Measurements from ENCODE around the gene CCDC78. TPM values are rescaled to one million over a fixed set of nuclear protein-coding genes. Genes with fewer than 3 reads are reported as not detected.

CCDC78 gene
- total RNA-seq, 1 experiment from 2014 or later = 20.2 TPM

DNA sequence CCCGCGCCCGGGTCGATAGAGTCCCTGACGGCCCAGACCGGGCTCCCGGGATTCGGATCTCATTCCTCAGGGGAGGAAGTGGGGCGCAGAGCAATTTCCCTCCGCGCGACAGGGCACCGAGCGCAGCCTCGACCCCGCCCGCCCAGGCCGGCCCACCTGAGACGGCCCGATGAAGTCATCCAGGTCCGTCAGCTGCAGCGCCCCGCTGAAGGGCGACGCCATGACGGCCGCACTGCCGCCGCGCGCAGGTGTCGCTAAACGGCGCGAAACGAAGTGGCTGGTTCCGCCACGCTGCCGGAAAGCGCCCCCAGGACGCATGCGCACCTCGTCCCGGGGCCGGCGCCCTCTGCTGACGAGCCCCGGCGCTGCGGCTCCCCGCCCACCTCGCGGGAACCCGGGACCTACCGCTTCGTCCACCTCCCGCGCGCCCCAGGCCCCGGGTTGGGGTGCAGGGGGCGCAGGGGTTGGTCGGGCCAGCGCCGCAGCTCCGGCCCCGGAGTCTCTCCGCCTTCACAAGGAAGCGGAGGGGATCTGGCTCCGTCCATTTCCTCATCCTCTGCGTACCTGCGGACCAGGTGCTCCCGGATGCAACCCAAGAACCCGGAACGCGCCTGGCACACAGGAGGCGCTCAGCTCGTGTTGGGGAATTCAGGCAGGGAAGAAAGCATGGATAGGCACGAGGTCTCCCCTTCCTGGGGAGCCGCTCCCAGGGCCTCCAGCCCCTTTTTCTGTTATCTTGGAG lies 14.7 kb upstream of the CCDC78 start, which contains the start of gene CIAO3 (continued):
- TF ChIP-seq, protein P1, sequence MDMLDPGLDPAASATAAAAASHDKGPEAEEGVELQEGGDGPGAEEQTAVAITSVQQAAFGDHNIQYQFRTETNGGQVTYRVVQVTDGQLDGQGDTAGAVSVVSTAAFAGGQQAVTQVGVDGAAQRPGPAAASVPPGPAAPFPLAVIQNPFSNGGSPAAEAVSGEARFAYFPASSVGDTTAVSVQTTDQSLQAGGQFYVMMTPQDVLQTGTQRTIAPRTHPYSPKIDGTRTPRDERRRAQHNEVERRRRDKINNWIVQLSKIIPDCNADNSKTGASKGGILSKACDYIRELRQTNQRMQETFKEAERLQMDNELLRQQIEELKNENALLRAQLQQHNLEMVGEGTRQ (CRISPR knock-in tag; IDR thresholded peaks at IDR 0.05) = peak; percentile 67
- TF ChIP-seq ATF6 (CRISPR knock-in tag; IDR thresholded peaks at IDR 0.05) (no peak), NR3C1 (CRISPR knock-in tag; conservative IDR thresholded peaks at IDR 0.05; ENCODE audit: low read depth) (no peak), SP1 (CRISPR knock-in tag; conservative IDR thresholded peaks at IDR 0.05) (peak; percentile 98), PRRX2 (CRISPR knock-in tag; IDR thresholded peaks at IDR 0.05) (no peak), CREB1 (CRISPR knock-in tag; IDR thresholded peaks at IDR 0.05) (0 out of 2 replicates have a peak, but pooled peaks have one; percentile 46), FOXK1 (CRISPR knock-in tag; IDR thresholded peaks at IDR 0.05) (peak; percentile 92), USF1 (CRISPR knock-in tag; IDR thresholded peaks at IDR 0.05) (0 out of 2 replicates have a peak, but pooled peaks have one; percentile 26), CBFB (CRISPR knock-in tag; IDR thresholded peaks at IDR 0.05; ENCODE audit: low read depth) (no peak), GRHL2 (CRISPR knock-in tag; IDR thresholded peaks at IDR 0.05; ENCODE audit: insufficient replicate concordance, severe bottlenecking) (no peak), GABPB1 (CRISPR knock-in tag; IDR thresholded peaks at IDR 0.05) (peak; percentile 79), NFYB (CRISPR knock-in tag; conservative IDR thresholded peaks at IDR 0.05; ENCODE audit: low read depth) (no peak), ZNF423 (CRISPR knock-in tag; IDR thresholded peaks at IDR 0.05) (peak; percentile 82), TCF7 (CRISPR knock-in tag; IDR thresholded peaks at IDR 0.05; ENCODE audit: low read depth) (no peak), ZNF219 (CRISPR knock-in tag; IDR thresholded peaks at IDR 0.05; ENCODE audit: borderline replicate concordance) (no peak)
- TF ChIP-seq, protein P2, sequence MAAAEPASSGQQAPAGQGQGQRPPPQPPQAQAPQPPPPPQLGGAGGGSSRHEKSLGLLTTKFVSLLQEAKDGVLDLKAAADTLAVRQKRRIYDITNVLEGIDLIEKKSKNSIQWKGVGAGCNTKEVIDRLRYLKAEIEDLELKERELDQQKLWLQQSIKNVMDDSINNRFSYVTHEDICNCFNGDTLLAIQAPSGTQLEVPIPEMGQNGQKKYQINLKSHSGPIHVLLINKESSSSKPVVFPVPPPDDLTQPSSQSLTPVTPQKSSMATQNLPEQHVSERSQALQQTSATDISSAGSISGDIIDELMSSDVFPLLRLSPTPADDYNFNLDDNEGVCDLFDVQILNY (CRISPR knock-in tag; IDR thresholded peaks at IDR 0.05) = peak; percentile 97
- TF ChIP-seq, protein P3, sequence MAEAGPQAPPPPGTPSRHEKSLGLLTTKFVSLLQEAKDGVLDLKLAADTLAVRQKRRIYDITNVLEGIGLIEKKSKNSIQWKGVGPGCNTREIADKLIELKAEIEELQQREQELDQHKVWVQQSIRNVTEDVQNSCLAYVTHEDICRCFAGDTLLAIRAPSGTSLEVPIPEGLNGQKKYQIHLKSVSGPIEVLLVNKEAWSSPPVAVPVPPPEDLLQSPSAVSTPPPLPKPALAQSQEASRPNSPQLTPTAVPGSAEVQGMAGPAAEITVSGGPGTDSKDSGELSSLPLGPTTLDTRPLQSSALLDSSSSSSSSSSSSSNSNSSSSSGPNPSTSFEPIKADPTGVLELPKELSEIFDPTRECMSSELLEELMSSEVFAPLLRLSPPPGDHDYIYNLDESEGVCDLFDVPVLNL (CRISPR knock-in tag; IDR thresholded peaks at IDR 0.05; ENCODE audit: borderline replicate concordance, low read depth) = 0 out of 2 replicates have a peak, but pooled peaks have one; percentile 18
- TF ChIP-seq, protein P4, sequence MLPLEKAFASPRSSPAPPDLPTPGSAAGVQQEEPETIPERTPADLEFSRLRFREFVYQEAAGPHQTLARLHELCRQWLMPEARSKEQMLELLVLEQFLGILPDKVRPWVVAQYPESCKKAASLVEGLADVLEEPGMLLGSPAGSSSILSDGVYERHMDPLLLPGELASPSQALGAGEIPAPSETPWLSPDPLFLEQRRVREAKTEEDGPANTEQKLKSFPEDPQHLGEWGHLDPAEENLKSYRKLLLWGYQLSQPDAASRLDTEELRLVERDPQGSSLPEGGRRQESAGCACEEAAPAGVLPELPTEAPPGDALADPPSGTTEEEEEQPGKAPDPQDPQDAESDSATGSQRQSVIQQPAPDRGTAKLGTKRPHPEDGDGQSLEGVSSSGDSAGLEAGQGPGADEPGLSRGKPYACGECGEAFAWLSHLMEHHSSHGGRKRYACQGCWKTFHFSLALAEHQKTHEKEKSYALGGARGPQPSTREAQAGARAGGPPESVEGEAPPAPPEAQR (CRISPR knock-in tag; IDR thresholded peaks at IDR 0.05) = no peak
- TF ChIP-seq, protein P5, sequence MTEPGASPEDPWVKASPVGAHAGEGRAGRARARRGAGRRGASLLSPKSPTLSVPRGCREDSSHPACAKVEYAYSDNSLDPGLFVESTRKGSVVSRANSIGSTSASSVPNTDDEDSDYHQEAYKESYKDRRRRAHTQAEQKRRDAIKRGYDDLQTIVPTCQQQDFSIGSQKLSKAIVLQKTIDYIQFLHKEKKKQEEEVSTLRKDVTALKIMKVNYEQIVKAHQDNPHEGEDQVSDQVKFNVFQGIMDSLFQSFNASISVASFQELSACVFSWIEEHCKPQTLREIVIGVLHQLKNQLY (CRISPR knock-in tag; IDR thresholded peaks at IDR 0.05) = no peak
- TF ChIP-seq, protein P6, sequence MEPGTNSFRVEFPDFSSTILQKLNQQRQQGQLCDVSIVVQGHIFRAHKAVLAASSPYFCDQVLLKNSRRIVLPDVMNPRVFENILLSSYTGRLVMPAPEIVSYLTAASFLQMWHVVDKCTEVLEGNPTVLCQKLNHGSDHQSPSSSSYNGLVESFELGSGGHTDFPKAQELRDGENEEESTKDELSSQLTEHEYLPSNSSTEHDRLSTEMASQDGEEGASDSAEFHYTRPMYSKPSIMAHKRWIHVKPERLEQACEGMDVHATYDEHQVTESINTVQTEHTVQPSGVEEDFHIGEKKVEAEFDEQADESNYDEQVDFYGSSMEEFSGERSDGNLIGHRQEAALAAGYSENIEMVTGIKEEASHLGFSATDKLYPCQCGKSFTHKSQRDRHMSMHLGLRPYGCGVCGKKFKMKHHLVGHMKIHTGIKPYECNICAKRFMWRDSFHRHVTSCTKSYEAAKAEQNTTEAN (CRISPR knock-in tag; IDR thresholded peaks at IDR 0.05) = no peak; the same call in 1 of the 2 replicates
- TF ChIP-seq, protein P7, sequence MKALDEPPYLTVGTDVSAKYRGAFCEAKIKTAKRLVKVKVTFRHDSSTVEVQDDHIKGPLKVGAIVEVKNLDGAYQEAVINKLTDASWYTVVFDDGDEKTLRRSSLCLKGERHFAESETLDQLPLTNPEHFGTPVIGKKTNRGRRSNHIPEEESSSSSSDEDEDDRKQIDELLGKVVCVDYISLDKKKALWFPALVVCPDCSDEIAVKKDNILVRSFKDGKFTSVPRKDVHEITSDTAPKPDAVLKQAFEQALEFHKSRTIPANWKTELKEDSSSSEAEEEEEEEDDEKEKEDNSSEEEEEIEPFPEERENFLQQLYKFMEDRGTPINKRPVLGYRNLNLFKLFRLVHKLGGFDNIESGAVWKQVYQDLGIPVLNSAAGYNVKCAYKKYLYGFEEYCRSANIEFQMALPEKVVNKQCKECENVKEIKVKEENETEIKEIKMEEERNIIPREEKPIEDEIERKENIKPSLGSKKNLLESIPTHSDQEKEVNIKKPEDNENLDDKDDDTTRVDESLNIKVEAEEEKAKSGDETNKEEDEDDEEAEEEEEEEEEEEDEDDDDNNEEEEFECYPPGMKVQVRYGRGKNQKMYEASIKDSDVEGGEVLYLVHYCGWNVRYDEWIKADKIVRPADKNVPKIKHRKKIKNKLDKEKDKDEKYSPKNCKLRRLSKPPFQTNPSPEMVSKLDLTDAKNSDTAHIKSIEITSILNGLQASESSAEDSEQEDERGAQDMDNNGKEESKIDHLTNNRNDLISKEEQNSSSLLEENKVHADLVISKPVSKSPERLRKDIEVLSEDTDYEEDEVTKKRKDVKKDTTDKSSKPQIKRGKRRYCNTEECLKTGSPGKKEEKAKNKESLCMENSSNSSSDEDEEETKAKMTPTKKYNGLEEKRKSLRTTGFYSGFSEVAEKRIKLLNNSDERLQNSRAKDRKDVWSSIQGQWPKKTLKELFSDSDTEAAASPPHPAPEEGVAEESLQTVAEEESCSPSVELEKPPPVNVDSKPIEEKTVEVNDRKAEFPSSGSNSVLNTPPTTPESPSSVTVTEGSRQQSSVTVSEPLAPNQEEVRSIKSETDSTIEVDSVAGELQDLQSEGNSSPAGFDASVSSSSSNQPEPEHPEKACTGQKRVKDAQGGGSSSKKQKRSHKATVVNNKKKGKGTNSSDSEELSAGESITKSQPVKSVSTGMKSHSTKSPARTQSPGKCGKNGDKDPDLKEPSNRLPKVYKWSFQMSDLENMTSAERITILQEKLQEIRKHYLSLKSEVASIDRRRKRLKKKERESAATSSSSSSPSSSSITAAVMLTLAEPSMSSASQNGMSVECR (CRISPR knock-in tag; IDR thresholded peaks at IDR 0.05; ENCODE audit: borderline replicate concordance) = peak; percentile 83; the same call in 1 of the 2 replicates
- TF ChIP-seq, protein P8, sequence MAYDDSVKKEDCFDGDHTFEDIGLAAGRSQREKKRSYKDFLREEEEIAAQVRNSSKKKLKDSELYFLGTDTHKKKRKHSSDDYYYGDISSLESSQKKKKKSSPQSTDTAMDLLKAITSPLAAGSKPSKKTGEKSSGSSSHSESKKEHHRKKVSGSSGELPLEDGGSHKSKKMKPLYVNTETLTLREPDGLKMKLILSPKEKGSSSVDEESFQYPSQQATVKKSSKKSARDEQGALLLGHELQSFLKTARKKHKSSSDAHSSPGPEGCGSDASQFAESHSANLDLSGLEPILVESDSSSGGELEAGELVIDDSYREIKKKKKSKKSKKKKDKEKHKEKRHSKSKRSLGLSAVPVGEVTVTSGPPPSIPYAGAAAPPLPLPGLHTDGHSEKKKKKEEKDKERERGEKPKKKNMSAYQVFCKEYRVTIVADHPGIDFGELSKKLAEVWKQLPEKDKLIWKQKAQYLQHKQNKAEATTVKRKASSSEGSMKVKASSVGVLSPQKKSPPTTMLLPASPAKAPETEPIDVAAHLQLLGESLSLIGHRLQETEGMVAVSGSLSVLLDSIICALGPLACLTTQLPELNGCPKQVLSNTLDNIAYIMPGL (CRISPR knock-in tag; IDR thresholded peaks at IDR 0.05) = peak; percentile 98

Data from WTC11 (cell line).